ENCODE measurements around the gene ABCA9. TPM values are rescaled to one million over a fixed set of nuclear protein-coding genes. Genes with fewer than 3 reads are reported as not detected.

The ABCA9 gene
- polyA plus RNA-seq, 1 donor from 2014 or later = 0.69 TPM

GRCh38 chr17:69048634-69049033, 12.1 kb downstream of the ABCA9 start:
- H3K9me2 ChIP-seq (ENCODE audit: insufficient read depth, low read length) = no peaks in the 10 kb centered on the region
- no peaks in the 10 kb centered on the region for H3K36me3 ChIP-seq (ENCODE audit: insufficient read depth, low read length)
- no peak for TF ChIP-seq RAD21 (conservative IDR thresholded peaks at IDR 0.05)
- TF ChIP-seq SMC3 (conservative IDR thresholded peaks at IDR 0.05; ENCODE audit: poor library complexity) = no peak
- TF ChIP-seq MXI1 (conservative IDR thresholded peaks at IDR 0.05; ENCODE audit: poor library complexity, severe bottlenecking) = no peak
- no peak for TF ChIP-seq POLR2AphosphoS5 (IDR thresholded peaks at IDR 0.05)
- TF ChIP-seq CTCF (IDR thresholded peaks at IDR 0.05; ENCODE audit: poor library complexity, severe bottlenecking) = no peak
- no peak for TF ChIP-seq EP300 (conservative IDR thresholded peaks at IDR 0.05; ENCODE audit: poor library complexity, severe bottlenecking)
- TF ChIP-seq, protein P1, sequence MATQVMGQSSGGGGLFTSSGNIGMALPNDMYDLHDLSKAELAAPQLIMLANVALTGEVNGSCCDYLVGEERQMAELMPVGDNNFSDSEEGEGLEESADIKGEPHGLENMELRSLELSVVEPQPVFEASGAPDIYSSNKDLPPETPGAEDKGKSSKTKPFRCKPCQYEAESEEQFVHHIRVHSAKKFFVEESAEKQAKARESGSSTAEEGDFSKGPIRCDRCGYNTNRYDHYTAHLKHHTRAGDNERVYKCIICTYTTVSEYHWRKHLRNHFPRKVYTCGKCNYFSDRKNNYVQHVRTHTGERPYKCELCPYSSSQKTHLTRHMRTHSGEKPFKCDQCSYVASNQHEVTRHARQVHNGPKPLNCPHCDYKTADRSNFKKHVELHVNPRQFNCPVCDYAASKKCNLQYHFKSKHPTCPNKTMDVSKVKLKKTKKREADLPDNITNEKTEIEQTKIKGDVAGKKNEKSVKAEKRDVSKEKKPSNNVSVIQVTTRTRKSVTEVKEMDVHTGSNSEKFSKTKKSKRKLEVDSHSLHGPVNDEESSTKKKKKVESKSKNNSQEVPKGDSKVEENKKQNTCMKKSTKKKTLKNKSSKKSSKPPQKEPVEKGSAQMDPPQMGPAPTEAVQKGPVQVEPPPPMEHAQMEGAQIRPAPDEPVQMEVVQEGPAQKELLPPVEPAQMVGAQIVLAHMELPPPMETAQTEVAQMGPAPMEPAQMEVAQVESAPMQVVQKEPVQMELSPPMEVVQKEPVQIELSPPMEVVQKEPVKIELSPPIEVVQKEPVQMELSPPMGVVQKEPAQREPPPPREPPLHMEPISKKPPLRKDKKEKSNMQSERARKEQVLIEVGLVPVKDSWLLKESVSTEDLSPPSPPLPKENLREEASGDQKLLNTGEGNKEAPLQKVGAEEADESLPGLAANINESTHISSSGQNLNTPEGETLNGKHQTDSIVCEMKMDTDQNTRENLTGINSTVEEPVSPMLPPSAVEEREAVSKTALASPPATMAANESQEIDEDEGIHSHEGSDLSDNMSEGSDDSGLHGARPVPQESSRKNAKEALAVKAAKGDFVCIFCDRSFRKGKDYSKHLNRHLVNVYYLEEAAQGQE (IDR thresholded peaks at IDR 0.05; ENCODE audit: borderline replicate concordance) = no peak
- TF ChIP-seq EZH2 (IDR thresholded peaks at IDR 0.05; ENCODE audit: borderline replicate concordance, insufficient read depth, low read length, poor library complexity, severe bottlenecking) = no peak
- no peak for TF ChIP-seq TAF1 (IDR thresholded peaks at IDR 0.05; ENCODE audit: low read depth)
- no peak overlapping the region for H3K4me3 ChIP-seq (ENCODE audit: low read length)
- no peaks in the 10 kb centered on the region for H4K20me1 ChIP-seq (ENCODE audit: insufficient read depth)
- H3K27me3 ChIP-seq (ENCODE audit: insufficient read depth, low read depth, low read length) = no peaks in the 10 kb centered on the region
- H2AFZ ChIP-seq (ENCODE audit: low read depth, low read length) = no peak overlapping the region
- no peak overlapping the region for H3K4me2 ChIP-seq (ENCODE audit: low read length)
- no peaks in the 10 kb centered on the region for H3K9me3 ChIP-seq (ENCODE audit: low read length)
- no peaks in the 10 kb centered on the region for H3F3A ChIP-seq (ENCODE audit: insufficient read depth, low read length, poor library complexity, severe bottlenecking)
- no peak overlapping the region for H3K27ac ChIP-seq (ENCODE audit: low read length)
- H3K9ac ChIP-seq (ENCODE audit: low read length) = no peak overlapping the region
- no peaks in the 10 kb centered on the region for H3K79me2 ChIP-seq (replicated peaks; ENCODE audit: insufficient read depth, low read length)

DNA sequence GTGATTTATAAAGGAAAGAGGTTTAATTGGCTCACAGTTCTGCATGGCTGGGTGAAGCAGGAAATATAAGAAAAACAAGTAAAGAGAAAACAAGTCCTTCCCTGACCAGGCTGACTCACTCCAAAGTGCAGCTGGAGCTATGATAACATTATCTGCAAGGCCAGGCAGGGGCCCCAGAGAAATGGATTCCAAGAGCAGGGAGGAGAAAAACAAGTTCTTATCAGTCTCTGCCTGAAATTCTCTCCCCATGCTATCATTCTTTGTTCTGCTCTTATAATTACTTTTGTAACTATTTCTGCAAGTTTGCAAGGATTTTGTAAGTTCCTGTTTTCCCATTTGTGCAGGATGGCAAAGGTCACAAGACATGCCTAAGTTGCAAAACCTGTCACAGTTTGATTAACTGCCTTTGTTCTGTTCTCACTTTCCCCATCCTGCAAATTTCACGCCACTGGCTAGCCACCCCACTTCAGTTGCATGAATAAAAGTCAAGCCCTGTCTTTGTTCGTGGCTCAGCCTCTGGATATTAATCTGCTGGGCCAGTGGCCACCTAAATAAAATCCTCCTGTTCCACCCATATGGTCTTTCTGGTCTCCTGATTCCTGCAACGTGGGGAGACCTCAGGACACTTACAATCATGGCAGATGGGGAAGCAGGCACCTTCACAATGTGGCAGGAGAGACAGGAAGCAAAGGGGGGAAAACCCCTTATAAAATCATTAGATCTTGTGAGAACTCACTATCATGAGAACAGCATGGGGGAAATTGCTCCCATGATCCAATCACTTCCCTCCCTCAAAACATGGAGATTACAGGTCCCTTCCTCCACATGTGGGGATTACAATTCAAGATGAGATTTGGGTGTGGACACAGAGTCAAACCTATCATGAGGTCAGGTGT, 13.1 kb downstream of the ABCA9 start:
- no peaks in the 10 kb centered on the region for H3K79me2 ChIP-seq (replicated peaks; ENCODE audit: insufficient read depth, low read length)
- H4K20me1 ChIP-seq (ENCODE audit: insufficient read depth) = no peaks in the 10 kb centered on the region
- no peak overlapping the region for H3K9ac ChIP-seq (ENCODE audit: low read length)
- no peaks in the 10 kb centered on the region for H3F3A ChIP-seq (ENCODE audit: insufficient read depth, low read length, poor library complexity, severe bottlenecking)
- TF ChIP-seq POLR2AphosphoS5 (IDR thresholded peaks at IDR 0.05) (no peak), EZH2 (IDR thresholded peaks at IDR 0.05; ENCODE audit: borderline replicate concordance, insufficient read depth, low read length, poor library complexity, severe bottlenecking) (no peak), SMC3 (conservative IDR thresholded peaks at IDR 0.05; ENCODE audit: poor library complexity) (no peak), EP300 (conservative IDR thresholded peaks at IDR 0.05; ENCODE audit: poor library complexity, severe bottlenecking) (no peak), CTCF (IDR thresholded peaks at IDR 0.05; ENCODE audit: poor library complexity, severe bottlenecking) (no peak), MXI1 (conservative IDR thresholded peaks at IDR 0.05; ENCODE audit: poor library complexity, severe bottlenecking) (no peak), RAD21 (conservative IDR thresholded peaks at IDR 0.05) (no peak), TAF1 (IDR thresholded peaks at IDR 0.05; ENCODE audit: low read depth) (no peak)
- TF ChIP-seq, protein P1 (IDR thresholded peaks at IDR 0.05; ENCODE audit: borderline replicate concordance) = no peak
- no peaks in the 10 kb centered on the region for H3K27me3 ChIP-seq (ENCODE audit: insufficient read depth, low read depth, low read length)
- H3K4me2 ChIP-seq (ENCODE audit: low read length) = no peak overlapping the region
- H3K9me2 ChIP-seq (ENCODE audit: insufficient read depth, low read length) = no peaks in the 10 kb centered on the region
- H3K36me3 ChIP-seq (ENCODE audit: insufficient read depth, low read length) = no peaks in the 10 kb centered on the region
- H3K27ac ChIP-seq (ENCODE audit: low read length) = no peak overlapping the region
- H3K9me3 ChIP-seq (ENCODE audit: low read length) = no peaks in the 10 kb centered on the region
- H3K4me3 ChIP-seq (ENCODE audit: low read length) = no peak overlapping the region
- H2AFZ ChIP-seq (ENCODE audit: low read depth, low read length) = no peak overlapping the region

All from neural cell (in vitro differentiated cells).